Sigmoid colon (tissue), 4 donors: ENCODE data around the gene CNOT3.

Experiments used
- CTCF ChIP-seq, 4 experiments: fragments of 450-650 bp in 3 of 4; fragments of 200-600 bp in 1 of 4; IDR thresholded peaks; one replicate each; pipeline ENCODE4 v1.5.1; 2016 to 2019; ENCODE audit warnings: antibody characterized with exemption in 4 of 4, mild to moderate bottlenecking in 3 of 4, moderate library complexity in 2 of 4
- POLR2A ChIP-seq, 2 donors: fragments of 450-650 bp; IDR thresholded peaks; one replicate each; pipeline ENCODE4 v1.6.1; 2016; ENCODE audit warnings: antibody characterized with exemption in 2 of 2, mild to moderate bottlenecking in 2 of 2, moderate library complexity in 2 of 2
- POLR2AphosphoS5 ChIP-seq, 4 donors: sonication (generic); formaldehyde crosslinking; IDR thresholded peaks; one replicate each; pipeline ENCODE4 v1.6.1; 2017; ENCODE audit warnings: antibody characterized with exemption in 4 of 4

- TF ChIP-seq POLR2A (IDR thresholded peaks at IDR 0.05) (no peak), CTCF (IDR thresholded peaks at IDR 0.05) (no peak), POLR2AphosphoS5 (IDR thresholded peaks at IDR 0.05) (no peak)
These were observed 48.8 kb downstream of the CNOT3 start for GRCh38 chr19:54186351-54186750.
